WTC11 (cell line): Measurements from ENCODE around the gene METRN. TPM values are rescaled to one million over a fixed set of nuclear protein-coding genes. Genes with fewer than 3 reads are reported as not detected.
A peak's percentile ranks its signal among the peaks of the same experiment; 100 is the strongest.

Experiments used
- ATAC-seq: fragments of 200-7000 bp; cut with Tn5 transposase; 2 replicates; pipeline ENCODE4 v1.10.0; 2021; ENCODE audit warnings: mild to moderate bottlenecking, moderate library complexity
- CTCF ChIA-PET: fragments of 300-600 bp; sonication (Branson Sonifier 250); formaldehyde crosslinking; loops from one replicate; lab custom pipeline; 2021; ENCODE audit warnings: antibody characterized with exemption; lab: Charles Lee
- POLR2A ChIA-PET: fragments of 350-600 bp; sonication (Branson Sonifier 250); formaldehyde crosslinking; loops from one replicate; lab custom pipeline; 2021; ENCODE audit warnings: antibody characterized with exemption; lab: Charles Lee
- DNase-seq: peaks from one replicate; pipeline ENCODE4 v3.0.0; 2021; ENCODE audit warnings: low spot score
- H3K27ac Mint-ChIP-seq: 2 replicates; pipeline ENCODE4 v1.8.0; 2021; ENCODE audit warnings: mixed read lengths
- H3K27me3 Mint-ChIP-seq: 2 replicates; pipeline ENCODE4 v1.8.0; 2021; ENCODE audit warnings: low read depth, mild to moderate bottlenecking, moderate library complexity, mixed read lengths
- H3K36me3 Mint-ChIP-seq: 2 replicates; pipeline ENCODE4 v1.8.0; 2021; ENCODE audit warnings: mixed read lengths
- H3K4me1 Mint-ChIP-seq: 2 replicates; pipeline ENCODE4 v1.8.0; 2022; ENCODE audit warnings: mixed read lengths
- H3K4me3 Mint-ChIP-seq: 2 replicates; pipeline ENCODE4 v1.8.0; 2021; ENCODE audit warnings: mild to moderate bottlenecking, moderate library complexity, mixed read lengths
- H3K9me3 Mint-ChIP-seq: 2 replicates; pipeline ENCODE4 v1.8.0; 2021; ENCODE audit warnings: mixed read lengths
- AFF4 ChIP-seq: sonication (generic); formaldehyde crosslinking; IDR thresholded peaks from 2 replicates; pipeline ENCODE4 v1.8.1; 2023; ENCODE audit warnings: mild to moderate bottlenecking, missing genetic modification reagents, borderline replicate concordance
- CDX4 ChIP-seq: fragments of 250-450 bp; sonication (Bioruptor Pico); IDR thresholded peaks from 2 replicates; pipeline ENCODE4 v1.9.0; 2021; ENCODE audit warnings: moderate library complexity, mild to moderate bottlenecking, inconsistent platforms, borderline replicate concordance
- CREM ChIP-seq: sonication (generic); formaldehyde crosslinking; IDR thresholded peaks from 2 replicates; pipeline ENCODE4 v1.8.1; 2022; ENCODE audit warnings: mild to moderate bottlenecking, missing genetic modification reagents, moderate library complexity
- ESRRA ChIP-seq: sonication (generic); formaldehyde crosslinking; IDR thresholded peaks from 2 replicates; pipeline ENCODE4 v1.8.1; 2022; ENCODE audit warnings: mild to moderate bottlenecking, missing genetic modification reagents, borderline replicate concordance
- FOXP1 ChIP-seq: sonication (generic); formaldehyde crosslinking; IDR thresholded peaks from 2 replicates; pipeline ENCODE4 v1.8.0; 2022; ENCODE audit warnings: missing genetic modification reagents, mild to moderate bottlenecking, moderate library complexity, borderline replicate concordance
- GTF2I ChIP-seq: fragments of 250-450 bp; sonication (Bioruptor Pico); conservative IDR thresholded peaks from 2 replicates; pipeline ENCODE4 v1.4.0; 2021; ENCODE audit warnings: mild to moderate bottlenecking
- JAZF1 ChIP-seq: fragments of 250-450 bp; sonication (Bioruptor Pico); IDR thresholded peaks from 2 replicates; pipeline ENCODE4 v1.9.0; 2021; ENCODE audit warnings: moderate library complexity, mild to moderate bottlenecking, inconsistent platforms
- MAX ChIP-seq: sonication (generic); formaldehyde crosslinking; IDR thresholded peaks from 2 replicates; pipeline ENCODE4 v1.8.0; 2022; ENCODE audit warnings: mild to moderate bottlenecking, missing genetic modification reagents
- NR2C2 ChIP-seq: sonication (generic); formaldehyde crosslinking; IDR thresholded peaks from 2 replicates; pipeline ENCODE4 v1.8.0; 2022; ENCODE audit warnings: mild to moderate bottlenecking, missing genetic modification reagents
- USF1 ChIP-seq: sonication (generic); formaldehyde crosslinking; IDR thresholded peaks from 2 replicates; pipeline ENCODE4 v1.8.0; 2022; ENCODE audit warnings: mild to moderate bottlenecking, missing genetic modification reagents
- ZBTB21 ChIP-seq: sonication (generic); formaldehyde crosslinking; IDR thresholded peaks from 2 replicates; pipeline ENCODE4 v1.8.1; 2023; ENCODE audit warnings: mild to moderate bottlenecking, missing genetic modification reagents, borderline replicate concordance
- ZMAT4 ChIP-seq: fragments of 250-450 bp; sonication (Bioruptor Pico); IDR thresholded peaks from 2 replicates; pipeline ENCODE4 v1.9.0; 2021; ENCODE audit warnings: mild to moderate bottlenecking
- ZNF121 ChIP-seq: sonication (generic); formaldehyde crosslinking; IDR thresholded peaks from 2 replicates; pipeline ENCODE4 v1.8.0; 2023; ENCODE audit warnings: missing genetic modification reagents
- ZNF232 ChIP-seq: sonication (generic); formaldehyde crosslinking; IDR thresholded peaks from 2 replicates; pipeline ENCODE4 v1.8.0; 2022; ENCODE audit warnings: mild to moderate bottlenecking, missing genetic modification reagents
- ZNF281 ChIP-seq: sonication (generic); formaldehyde crosslinking; IDR thresholded peaks from 2 replicates; pipeline ENCODE4 v1.8.0; 2023; ENCODE audit warnings: mild to moderate bottlenecking, missing genetic modification reagents
- ZNF396 ChIP-seq: fragments of 250-450 bp; sonication (Bioruptor Pico); IDR thresholded peaks from 2 replicates; pipeline ENCODE4 v1.8.0; 2021; ENCODE audit warnings: mild to moderate bottlenecking, moderate library complexity, borderline replicate concordance
- ZNF425 ChIP-seq: fragments of 250-450 bp; sonication (Bioruptor Pico); conservative IDR thresholded peaks from 2 replicates; pipeline ENCODE4 v1.9.0; 2021; ENCODE audit warnings: mild to moderate bottlenecking
- total RNA-seq: library from RNA; stranded (reverse); gene quantifications from 3 replicates; pipeline ENCODE4 v1.2.3, GENCODE V29; 2021

The METRN gene
- total RNA-seq, 1 experiment from 2014 or later = 30.9 TPM

GRCh38 chr16:768428-768827 lies 53.5 kb downstream of the METRN start:
- Mint-ChIP-seq H3K4me1 (no peaks in the 10 kb centered on the region), H3K9me3 (no peaks in the 10 kb centered on the region), H3K27me3 (no peaks in the 10 kb centered on the region), H3K27ac (no peak overlapping the region), H3K36me3 (no peaks in the 10 kb centered on the region), H3K4me3 (no peak overlapping the region)
- TF ChIP-seq USF1 (no peak), ZNF425 (CRISPR knock-in tag) (no peak), JAZF1 (no peak), ESRRA (CRISPR knock-in tag) (no peak), MAX (CRISPR knock-in tag) (no peak), ZMAT4 (CRISPR knock-in tag) (no peak), ZNF121 (CRISPR knock-in tag) (no peak), CREM (CRISPR knock-in tag) (no peak), CDX4 (CRISPR knock-in tag) (no peak), ZNF396 (no peak), NR2C2 (CRISPR knock-in tag) (no peak), GTF2I (CRISPR knock-in tag) (no peak), AFF4 (CRISPR knock-in tag) (no peak), ZNF281 (CRISPR knock-in tag) (no peak), ZBTB21 (CRISPR knock-in tag) (no peak), ZNF232 (CRISPR knock-in tag) (no peak), FOXP1 (CRISPR knock-in tag) (no peak)
- ChIA-PET POLR2A (no interaction called here), CTCF (no interaction called here)
- peak; percentile 21; the same call in 1 of the 2 replicates for ATAC-seq
- DNase-seq = no peak

Other genes with a start within 250 kb of the METRN start
- gene CAPN15, start 187.4 kb upstream of the METRN start, total RNA-seq = 89.3 to 110 TPM (median 93.8 TPM) in 3 replicates
- 0.72 to 1.1 TPM (median 0.94 TPM) in 3 replicates for gene PRR35, start 154.7 kb upstream of the METRN start, total RNA-seq
- 0.76 to 0.92 TPM (median 0.87 TPM) in 3 replicates for gene NHLRC4, start 148.1 kb upstream of the METRN start, total RNA-seq
- gene PIGQ, start 145.2 kb upstream of the METRN start, total RNA-seq = 57.7 to 63.7 TPM (median 60.8 TPM) in 3 replicates
- gene RAB40C, start 125.1 kb upstream of the METRN start, total RNA-seq = 22.5 to 28.0 TPM (median 26.2 TPM) in 3 replicates
- 12.3 to 18.6 TPM (median 17.3 TPM) in 3 replicates for gene WFIKKN1, start 84.1 kb upstream of the METRN start, total RNA-seq
- 115 to 121 TPM (median 115 TPM) in 3 replicates for gene METTL26, start 78.8 kb upstream of the METRN start, total RNA-seq
- 63.3 to 76.0 TPM (median 66.7 TPM) in 3 replicates for gene MCRIP2, start 73.3 kb upstream of the METRN start, total RNA-seq
- 66.2 to 75.8 TPM (median 69.6 TPM) in 3 replicates for gene WDR90, start 65.8 kb upstream of the METRN start, total RNA-seq
- gene RHOT2, start 47.0 kb upstream of the METRN start, total RNA-seq = 245 to 285 TPM (median 250 TPM) in 3 replicates
- gene RHBDL1, start 39.4 kb upstream of the METRN start, total RNA-seq = 6.7 to 8.2 TPM (median 6.7 TPM) in 3 replicates
- 79.0 to 88.2 TPM (median 85.8 TPM) in 3 replicates for gene STUB1, start 34.7 kb upstream of the METRN start, total RNA-seq
- 59.6 to 63.4 TPM (median 61.2 TPM) in 3 replicates for gene JMJD8, start 30.8 kb upstream of the METRN start, total RNA-seq
- 25.5 to 28.2 TPM (median 26.3 TPM) in 3 replicates for gene WDR24, start 24.7 kb upstream of the METRN start, total RNA-seq
- gene FBXL16, start 9.3 kb upstream of the METRN start, total RNA-seq = 22.7 to 28.6 TPM (median 27.3 TPM) in 3 replicates
- gene ANTKMT, start 6.0 kb downstream of the METRN start, total RNA-seq = 40.6 to 43.1 TPM (median 43.0 TPM) in 3 replicates
- gene CCDC78, start 11.3 kb downstream of the METRN start, total RNA-seq = 19.4 to 20.8 TPM (median 20.2 TPM) in 3 replicates
- gene HAGHL, start 12.0 kb downstream of the METRN start, total RNA-seq = 38.4 to 41.7 TPM (median 39.4 TPM) in 3 replicates
- 32.8 to 50.9 TPM (median 32.8 TPM) in 3 replicates for gene CIAO3, start 25.9 kb downstream of the METRN start, total RNA-seq
- gene MSLN, start 45.6 kb downstream of the METRN start, total RNA-seq = 0.20 to 0.55 TPM (median 0.46 TPM) in 3 replicates
- 35.0 to 45.1 TPM (median 36.6 TPM) in 3 replicates for gene RPUSD1, start 73.3 kb downstream of the METRN start, total RNA-seq
- 177 to 183 TPM (median 181 TPM) in 3 replicates for gene CHTF18, start 73.5 kb downstream of the METRN start, total RNA-seq
- gene GNG13, start 85.6 kb downstream of the METRN start, total RNA-seq = 0.34 TPM in 1 of 3 replicates, not detected in the others